K562 (cell line): Measurements from ENCODE around the gene POLR3E. TPM values are rescaled to one million over a fixed set of nuclear protein-coding genes. Genes with fewer than 3 reads are reported as not detected.
A peak's percentile ranks its signal among the peaks of the same experiment; 100 is the strongest.

Source experiments
- ETV1 ChIP-seq: fragments of 450-650 bp; conservative IDR thresholded peaks from 2 replicates; pipeline ENCODE4 v1.6.1; 2016; ENCODE audit warnings: missing genetic modification characterization, control low read depth, low read depth, missing compliant biosample characterization
- GATA2 ChIP-seq: sonication (generic); formaldehyde crosslinking; IDR thresholded peaks from 2 replicates; pipeline ENCODE4 v1.4.0; 2020; ENCODE audit warnings: mild to moderate bottlenecking, missing genetic modification reagents
- HIVEP1 ChIP-seq: fragments of 250-450 bp; sonication (Bioruptor Pico); IDR thresholded peaks from 2 replicates; pipeline ENCODE4 v1.4.0; 2020; ENCODE audit warnings: mild to moderate bottlenecking
- MAFK ChIP-seq: IDR thresholded peaks from 2 replicates; pipeline ENCODE4 v1.6.1; 2011; ENCODE audit warnings: low read length, improper control_type of control experiment
- MAZ ChIP-seq, 2 experiments: fragments of 450-650 bp in 1 of 2; sonication (generic) in 1 of 2; formaldehyde crosslinking; IDR thresholded peaks in 1 of 2; conservative IDR thresholded peaks in 1 of 2; 2 replicates each; pipeline versions ENCODE4 v1.4.0 to v1.5.0; 2020; ENCODE audit warnings: mild to moderate bottlenecking in 1 of 2, missing genetic modification reagents in 1 of 2
- MYNN ChIP-seq, 2 experiments: sonication (generic); formaldehyde crosslinking in 1 of 2; IDR thresholded peaks; 2 replicates each; pipeline versions ENCODE4 v1.5.0 to v1.6.1; 2016 to 2020; ENCODE audit warnings: antibody characterized with exemption in 1 of 2, missing genetic modification reagents in 1 of 2
- NFE2 ChIP-seq: IDR thresholded peaks from 2 replicates; pipeline ENCODE4 v1.6.1; 2014; ENCODE audit warnings: antibody characterized with exemption, low read depth
- SLC30A9 ChIP-seq: fragments of 250-450 bp; sonication (Bioruptor Pico); IDR thresholded peaks from 2 replicates; pipeline ENCODE4 v1.8.0; 2022; ENCODE audit warnings: mild to moderate bottlenecking, moderate library complexity
- SMARCA4 ChIP-seq: fragments of 450-650 bp; IDR thresholded peaks from 2 replicates; pipeline ENCODE4 v1.6.1; 2016
- SRSF9 ChIP-seq: fragments of 200-400 bp; formaldehyde crosslinking; IDR thresholded peaks from 2 replicates; pipeline ENCODE4 v1.6.1; 2017; ENCODE audit warnings: low read depth, low read length, borderline replicate concordance
- TAF15 ChIP-seq: fragments of 200-400 bp; formaldehyde crosslinking; IDR thresholded peaks from 2 replicates; pipeline ENCODE4 v1.6.1; 2017; ENCODE audit warnings: mild to moderate bottlenecking, low read depth, low read length, moderate library complexity
- THAP7 ChIP-seq: fragments of 250-450 bp; sonication (Bioruptor Pico); IDR thresholded peaks from 2 replicates; pipeline ENCODE4 v1.5.0; 2021
- ZNF134 ChIP-seq: fragments of 250-450 bp; sonication (Bioruptor Pico); conservative IDR thresholded peaks from 2 replicates; pipeline ENCODE4 v1.4.0; 2020
- ZNF3 ChIP-seq: fragments of 250-450 bp; sonication (Bioruptor Pico); IDR thresholded peaks from 2 replicates; pipeline ENCODE4 v1.5.0; 2021; ENCODE audit warnings: mild to moderate bottlenecking, moderate library complexity
- ZNF586 ChIP-seq: fragments of 450-650 bp; formaldehyde crosslinking; conservative IDR thresholded peaks from 2 replicates; pipeline ENCODE4 v1.4.0; 2020; ENCODE audit warnings: mild to moderate bottlenecking, moderate library complexity
- ZNF717 ChIP-seq: fragments of 250-450 bp; sonication (Bioruptor Pico); IDR thresholded peaks from 2 replicates; pipeline ENCODE4 v1.5.0; 2021
- polyA plus RNA-seq, 8 experiments: library from polyadenylated mRNA; depleted of rRNA in 4 of 8; stranded (reverse) in 5 of 8; unstranded in 3 of 8; fragments of >200 nt; fragmentation: Nextera tagmentation in 2 of 8; fragmentation: Illumina TruSeq in 1 of 8; extraction: Ambion mirVana in 2 of 8; extraction: Trizol in 1 of 8; gene quantifications; 2 replicates each; pipeline versions ENCODE4 v1.2.1 to v1.2.3, GENCODE V29; 2011 to 2014; ENCODE audit warnings: inconsistent platforms in 1 of 8, missing spikeins in 1 of 8
- total RNA-seq, 7 experiments: library from RNA; depleted of rRNA in 6 of 7; stranded (reverse); fragments of >200 nt in 6 of 7; fragmentation: Illumina TruSeq in 2 of 7; extraction: Trizol in 2 of 7; gene quantifications; 2 replicates each; pipeline versions ENCODE4 v1.2.1 to v1.2.3, GENCODE V29; 2011 to 2021; ENCODE audit warnings: low replicate concordance in 1 of 7
- TF ChIP-seq, protein P1 (sequence below): fragments of 450-650 bp; formaldehyde crosslinking; IDR thresholded peaks from 2 replicates; pipeline ENCODE4 v1.4.0; 2020; ENCODE audit warnings: mild to moderate bottlenecking, moderate library complexity
- TF ChIP-seq, protein P2 (sequence below): IDR thresholded peaks from 2 replicates; pipeline ENCODE4 v1.6.1; 2012; ENCODE audit warnings: low read depth, low read length, improper control_type of control experiment, borderline replicate concordance
- TF ChIP-seq, protein P3 (sequence below): fragments of 250-450 bp; sonication (Bioruptor Pico); IDR thresholded peaks from 2 replicates; pipeline ENCODE4 v1.8.0; 2021; ENCODE audit warnings: moderate library complexity, mild to moderate bottlenecking, inconsistent platforms
- TF ChIP-seq, protein P4 (sequence below): sonication (generic); formaldehyde crosslinking; IDR thresholded peaks from 2 replicates; pipeline ENCODE4 v1.8.1; 2023; ENCODE audit warnings: mild to moderate bottlenecking, missing genetic modification reagents

POLR3E gene
- total and polyA plus RNA-seq, 9 of the 15 experiments (the other 6 are each of a cell fraction or from before 2014, with no cell fraction given) = 17.7 to 151 (median 82.6) TPM

- TF ChIP-seq, protein P1, sequence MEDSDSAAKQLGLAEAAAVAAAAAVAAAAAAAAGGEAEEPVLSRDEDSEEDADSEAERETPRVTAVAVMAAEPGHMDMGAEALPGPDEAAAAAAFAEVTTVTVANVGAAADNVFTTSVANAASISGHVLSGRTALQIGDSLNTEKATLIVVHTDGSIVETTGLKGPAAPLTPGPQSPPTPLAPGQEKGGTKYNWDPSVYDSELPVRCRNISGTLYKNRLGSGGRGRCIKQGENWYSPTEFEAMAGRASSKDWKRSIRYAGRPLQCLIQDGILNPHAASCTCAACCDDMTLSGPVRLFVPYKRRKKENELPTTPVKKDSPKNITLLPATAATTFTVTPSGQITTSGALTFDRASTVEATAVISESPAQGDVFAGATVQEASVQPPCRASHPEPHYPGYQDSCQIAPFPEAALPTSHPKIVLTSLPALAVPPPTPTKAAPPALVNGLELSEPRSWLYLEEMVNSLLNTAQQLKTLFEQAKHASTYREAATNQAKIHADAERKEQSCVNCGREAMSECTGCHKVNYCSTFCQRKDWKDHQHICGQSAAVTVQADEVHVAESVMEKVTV (CRISPR knock-in tag) = peak; percentile 99
- TF ChIP-seq ZNF3 (CRISPR knock-in tag) = no peak
- peak; percentile 32; the same call in 1 of the 2 replicates for TF ChIP-seq ETV1 (tag)
- no peak for TF ChIP-seq SRSF9
- TF ChIP-seq ZNF586 (CRISPR knock-in tag) = no peak
- TF ChIP-seq GATA2 (CRISPR knock-in tag) = no peak
- no peak for TF ChIP-seq NFE2
- TF ChIP-seq MYNN (IDR thresholded peaks at IDR 0.05) = peak; percentile 61; the same call in 1 of the 2 replicates
- TF ChIP-seq MYNN (CRISPR knock-in tag; IDR thresholded peaks at IDR 0.05) = no peak; the same call in 1 of the 2 replicates
- peak; percentile 92 to 99 for TF ChIP-seq MAZ (CRISPR knock-in tag; conservative IDR thresholded peaks at IDR 0.05 in 1 of 2, IDR thresholded peaks at IDR 0.05 in 1 of 2)
- TF ChIP-seq MAFK = peak; percentile 72
- TF ChIP-seq TAF15 = no peak
- TF ChIP-seq, protein P2, sequence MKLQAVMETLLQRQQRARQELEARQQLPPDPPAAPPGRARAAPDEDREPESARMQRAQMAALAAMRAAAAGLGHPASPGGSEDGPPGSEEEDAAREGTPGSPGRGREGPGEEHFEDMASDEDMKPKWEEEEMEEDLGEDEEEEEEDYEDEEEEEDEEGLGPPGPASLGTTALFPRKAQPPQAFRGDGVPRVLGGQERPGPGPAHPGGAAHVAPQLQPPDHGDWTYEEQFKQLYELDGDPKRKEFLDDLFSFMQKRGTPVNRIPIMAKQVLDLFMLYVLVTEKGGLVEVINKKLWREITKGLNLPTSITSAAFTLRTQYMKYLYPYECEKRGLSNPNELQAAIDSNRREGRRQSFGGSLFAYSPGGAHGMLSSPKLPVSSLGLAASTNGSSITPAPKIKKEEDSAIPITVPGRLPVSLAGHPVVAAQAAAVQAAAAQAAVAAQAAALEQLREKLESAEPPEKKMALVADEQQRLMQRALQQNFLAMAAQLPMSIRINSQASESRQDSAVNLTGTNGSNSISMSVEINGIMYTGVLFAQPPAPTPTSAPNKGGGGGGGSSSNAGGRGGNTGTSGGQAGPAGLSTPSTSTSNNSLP = peak; percentile 89; the same call in 1 of the 2 replicates
- TF ChIP-seq, protein P3, sequence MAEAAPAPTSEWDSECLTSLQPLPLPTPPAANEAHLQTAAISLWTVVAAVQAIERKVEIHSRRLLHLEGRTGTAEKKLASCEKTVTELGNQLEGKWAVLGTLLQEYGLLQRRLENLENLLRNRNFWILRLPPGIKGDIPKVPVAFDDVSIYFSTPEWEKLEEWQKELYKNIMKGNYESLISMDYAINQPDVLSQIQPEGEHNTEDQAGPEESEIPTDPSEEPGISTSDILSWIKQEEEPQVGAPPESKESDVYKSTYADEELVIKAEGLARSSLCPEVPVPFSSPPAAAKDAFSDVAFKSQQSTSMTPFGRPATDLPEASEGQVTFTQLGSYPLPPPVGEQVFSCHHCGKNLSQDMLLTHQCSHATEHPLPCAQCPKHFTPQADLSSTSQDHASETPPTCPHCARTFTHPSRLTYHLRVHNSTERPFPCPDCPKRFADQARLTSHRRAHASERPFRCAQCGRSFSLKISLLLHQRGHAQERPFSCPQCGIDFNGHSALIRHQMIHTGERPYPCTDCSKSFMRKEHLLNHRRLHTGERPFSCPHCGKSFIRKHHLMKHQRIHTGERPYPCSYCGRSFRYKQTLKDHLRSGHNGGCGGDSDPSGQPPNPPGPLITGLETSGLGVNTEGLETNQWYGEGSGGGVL = no peak
- no peak for TF ChIP-seq ZNF134 (CRISPR knock-in tag)
- no peak for TF ChIP-seq SLC30A9
- TF ChIP-seq HIVEP1 (CRISPR knock-in tag) = no peak
- no peak for TF ChIP-seq SMARCA4
- no peak for TF ChIP-seq ZNF717 (CRISPR knock-in tag)
- no peak for TF ChIP-seq THAP7
- TF ChIP-seq, protein P4, sequence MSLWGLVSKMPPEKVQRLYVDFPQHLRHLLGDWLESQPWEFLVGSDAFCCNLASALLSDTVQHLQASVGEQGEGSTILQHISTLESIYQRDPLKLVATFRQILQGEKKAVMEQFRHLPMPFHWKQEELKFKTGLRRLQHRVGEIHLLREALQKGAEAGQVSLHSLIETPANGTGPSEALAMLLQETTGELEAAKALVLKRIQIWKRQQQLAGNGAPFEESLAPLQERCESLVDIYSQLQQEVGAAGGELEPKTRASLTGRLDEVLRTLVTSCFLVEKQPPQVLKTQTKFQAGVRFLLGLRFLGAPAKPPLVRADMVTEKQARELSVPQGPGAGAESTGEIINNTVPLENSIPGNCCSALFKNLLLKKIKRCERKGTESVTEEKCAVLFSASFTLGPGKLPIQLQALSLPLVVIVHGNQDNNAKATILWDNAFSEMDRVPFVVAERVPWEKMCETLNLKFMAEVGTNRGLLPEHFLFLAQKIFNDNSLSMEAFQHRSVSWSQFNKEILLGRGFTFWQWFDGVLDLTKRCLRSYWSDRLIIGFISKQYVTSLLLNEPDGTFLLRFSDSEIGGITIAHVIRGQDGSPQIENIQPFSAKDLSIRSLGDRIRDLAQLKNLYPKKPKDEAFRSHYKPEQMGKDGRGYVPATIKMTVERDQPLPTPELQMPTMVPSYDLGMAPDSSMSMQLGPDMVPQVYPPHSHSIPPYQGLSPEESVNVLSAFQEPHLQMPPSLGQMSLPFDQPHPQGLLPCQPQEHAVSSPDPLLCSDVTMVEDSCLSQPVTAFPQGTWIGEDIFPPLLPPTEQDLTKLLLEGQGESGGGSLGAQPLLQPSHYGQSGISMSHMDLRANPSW (CRISPR knock-in tag) = no peak
These were observed at the start of gene POLR3E (continued) for GRCh38 chr16:22297114-22297870.
